Activated CD8-positive, alpha-beta memory T cell treated with anti-CD3 and anti-CD28 coated beads, Interleukin-2, amount 50 U/mL, for 48 hours (primary cell): Measurements from ENCODE around the gene PROCA1.

Source experiments
- DNase-seq: peaks from one replicate; pipeline ENCODE4 v3.0.0-alpha.2; 2020

Gene PROCA1

DNA sequence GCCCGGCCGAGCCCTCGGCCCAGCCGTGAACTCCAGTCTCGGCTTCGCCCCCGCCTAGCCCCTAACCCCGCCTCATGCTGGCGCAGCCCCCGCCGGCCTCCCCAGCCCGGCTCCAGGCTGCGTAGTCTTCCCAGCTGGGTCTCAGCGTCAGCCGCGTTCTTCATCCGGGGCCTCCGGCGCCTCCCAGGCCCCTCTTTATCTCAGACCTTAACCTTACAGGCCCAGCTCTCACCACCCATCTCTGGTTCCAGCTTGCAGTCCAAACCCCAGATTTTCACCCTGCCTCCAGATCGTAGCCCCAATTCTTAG lies at the start of gene PROCA1:
TSS of gene PROCA1 (minus strand) at position 166 of the 309 bp plus-strand sequence. CDS start 228 bp downstream, outside the sequence.
- DNase-seq: peak; percentile 74

- no peak for DNase-seq
These were observed 49.2 kb upstream of the PROCA1 start for GRCh38 chr17:28760601-28761562.

DNA sequence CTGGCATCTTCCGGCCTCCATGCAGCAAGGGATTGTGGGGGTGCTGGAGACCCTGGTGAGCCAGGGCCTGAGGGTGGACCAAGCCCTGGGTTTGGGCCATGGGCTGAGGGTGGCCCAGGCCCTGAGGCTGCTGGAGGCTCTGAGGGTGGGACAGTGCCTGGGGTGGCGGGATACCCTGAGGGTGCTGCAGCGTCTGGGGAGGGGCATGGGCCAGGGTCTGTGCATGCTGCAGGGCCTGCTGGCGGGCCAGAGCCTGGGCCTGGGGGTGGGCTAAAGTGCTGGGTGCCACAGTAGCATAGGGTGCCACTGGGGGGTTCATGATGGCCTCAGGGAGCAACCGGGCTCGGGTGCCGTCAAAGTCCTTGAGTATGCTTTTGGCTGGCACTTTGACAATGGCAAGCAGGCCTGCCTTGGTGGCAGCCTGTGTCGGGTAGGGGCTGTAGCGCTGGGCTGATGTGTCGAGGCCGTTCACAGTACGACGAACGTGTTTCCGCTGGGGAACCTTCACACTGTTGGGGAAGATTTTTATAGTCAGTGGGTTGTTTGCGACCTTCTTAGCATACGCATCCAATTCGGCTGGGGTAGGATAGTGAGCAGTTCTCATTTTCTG lies 47.7 kb upstream of the PROCA1 start:
- no peak for DNase-seq

GRCh38 chr17:28758411-28759121 lies 46.9 kb upstream of the PROCA1 start:
- no peak for DNase-seq

DNA sequence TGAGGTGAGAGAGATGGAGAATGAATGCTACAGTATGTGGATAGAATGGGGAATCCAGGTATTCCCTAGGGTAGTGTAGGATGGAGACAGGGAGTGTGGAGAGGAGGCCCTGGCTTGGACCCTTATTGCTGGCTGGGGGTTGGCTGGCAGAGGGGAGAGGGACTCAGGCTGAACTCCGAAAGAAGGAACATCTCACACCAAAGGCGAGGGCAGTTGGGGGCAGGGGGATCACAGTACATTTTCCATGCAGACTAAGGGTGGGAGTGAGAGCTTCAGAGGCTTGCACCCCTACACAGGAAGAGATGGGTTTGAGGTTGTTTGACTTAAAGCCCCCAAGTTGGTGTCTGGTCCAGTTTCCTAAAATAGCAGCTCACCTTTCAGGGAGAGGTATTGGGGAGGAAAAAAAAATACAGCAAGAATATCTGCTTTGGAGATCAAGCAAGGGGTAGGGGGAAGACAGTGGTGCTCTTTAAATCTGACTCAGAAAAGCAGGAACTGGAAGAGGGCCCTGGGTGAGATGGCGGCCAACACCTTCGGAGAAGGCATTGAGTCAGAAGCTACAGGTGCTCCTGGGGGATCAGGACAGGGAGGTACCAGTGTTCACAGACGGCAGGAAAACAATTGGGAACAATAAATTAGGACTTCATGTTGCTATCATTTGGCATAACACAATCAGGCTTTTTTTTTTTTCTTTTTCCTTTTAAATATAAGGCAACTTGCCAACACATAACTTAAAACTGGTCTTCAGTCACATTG lies 44.5 kb upstream of the PROCA1 start:
- no peak for DNase-seq

DNA sequence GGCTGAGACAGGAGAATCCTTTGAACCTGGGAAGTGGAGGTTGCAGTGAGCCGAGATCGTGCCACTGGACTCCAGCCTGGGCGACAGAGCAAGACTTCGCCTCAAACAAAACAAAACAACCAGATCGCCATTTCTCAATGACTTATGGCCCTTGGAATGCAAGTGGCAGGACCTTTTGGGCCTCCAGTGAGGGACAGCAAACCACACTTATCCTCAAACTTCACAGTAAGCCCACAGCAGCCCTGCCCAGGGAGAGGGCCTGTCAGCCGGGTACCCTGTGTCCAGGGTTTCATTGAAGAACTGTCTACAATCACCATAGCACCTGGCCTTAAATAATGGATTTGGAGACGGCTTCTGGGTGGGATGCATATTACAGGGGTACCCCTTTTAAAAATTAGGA lies 43.8 kb upstream of the PROCA1 start:
- DNase-seq: no peak

DNA sequence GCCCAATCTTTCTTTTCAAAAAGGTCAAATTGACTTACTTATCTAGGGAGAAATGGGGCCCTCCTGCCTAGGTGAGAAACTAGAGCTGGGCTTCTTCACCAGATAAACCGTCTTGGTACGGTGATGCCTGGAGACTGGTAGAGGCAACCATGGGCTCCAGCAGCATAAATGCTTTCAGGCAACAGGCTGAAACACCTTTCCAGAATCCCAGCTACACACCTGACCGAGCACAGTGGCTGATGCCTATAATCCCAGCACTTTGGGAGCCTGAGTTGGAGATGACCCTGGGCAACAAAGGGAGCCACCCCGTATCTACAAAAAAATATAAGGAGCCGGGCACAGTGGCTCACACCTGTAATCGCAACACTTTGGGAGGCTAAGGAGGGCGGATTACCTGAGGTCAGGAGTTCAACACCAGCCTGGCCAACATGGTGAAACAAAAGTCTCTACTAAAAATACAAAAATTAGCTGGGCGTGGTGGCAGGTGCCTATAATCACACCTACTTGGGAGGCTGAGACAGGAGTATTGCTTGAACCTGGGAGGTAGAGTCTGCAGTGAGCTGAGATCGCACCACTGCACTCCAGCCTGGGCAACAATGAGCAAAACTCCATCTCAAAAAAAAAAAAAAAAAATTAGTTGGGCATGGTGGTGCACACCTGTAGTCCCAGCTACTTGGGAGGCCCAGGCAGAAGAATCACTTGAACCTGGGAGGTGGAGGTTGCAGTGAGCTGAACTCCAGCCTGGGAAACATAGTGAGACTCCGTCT lies 40.1 kb upstream of the PROCA1 start:
- no peak for DNase-seq

- DNase-seq: peak; percentile 92
These were observed 38.7 kb upstream of the PROCA1 start for GRCh38 chr17:28750178-28751047.

- no peak for DNase-seq
These were observed 38.0 kb upstream of the PROCA1 start for GRCh38 chr17:28749516-28750177.

DNA sequence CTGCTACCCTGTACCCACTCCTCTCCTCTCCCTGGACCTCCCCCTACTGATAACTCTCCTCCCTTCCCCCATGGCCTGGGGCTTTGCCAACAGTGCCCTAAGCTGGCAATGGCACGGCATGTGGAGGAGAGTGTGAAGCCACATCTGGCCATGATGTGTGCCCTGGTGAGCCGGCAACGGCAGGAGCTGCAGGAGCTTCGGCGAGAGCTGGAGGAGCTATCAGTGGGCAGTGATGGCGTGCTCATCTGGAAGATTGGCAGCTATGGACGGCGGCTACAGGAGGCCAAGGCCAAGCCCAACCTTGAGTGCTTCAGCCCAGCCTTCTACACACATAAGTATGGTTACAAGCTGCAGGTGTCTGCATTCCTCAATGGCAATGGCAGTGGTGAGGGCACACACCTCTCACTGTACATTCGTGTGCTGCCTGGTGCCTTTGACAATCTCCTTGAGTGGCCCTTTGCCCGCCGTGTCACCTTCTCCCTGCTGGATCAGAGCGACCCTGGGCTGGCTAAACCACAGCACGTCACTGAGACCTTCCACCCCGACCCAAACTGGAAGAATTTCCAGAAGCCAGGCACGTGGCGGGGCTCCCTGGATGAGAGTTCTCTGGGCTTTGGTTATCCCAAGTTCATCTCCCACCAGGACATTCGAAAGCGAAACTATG lies 37.3 kb upstream of the PROCA1 start:
- DNase-seq: no peak

DNA sequence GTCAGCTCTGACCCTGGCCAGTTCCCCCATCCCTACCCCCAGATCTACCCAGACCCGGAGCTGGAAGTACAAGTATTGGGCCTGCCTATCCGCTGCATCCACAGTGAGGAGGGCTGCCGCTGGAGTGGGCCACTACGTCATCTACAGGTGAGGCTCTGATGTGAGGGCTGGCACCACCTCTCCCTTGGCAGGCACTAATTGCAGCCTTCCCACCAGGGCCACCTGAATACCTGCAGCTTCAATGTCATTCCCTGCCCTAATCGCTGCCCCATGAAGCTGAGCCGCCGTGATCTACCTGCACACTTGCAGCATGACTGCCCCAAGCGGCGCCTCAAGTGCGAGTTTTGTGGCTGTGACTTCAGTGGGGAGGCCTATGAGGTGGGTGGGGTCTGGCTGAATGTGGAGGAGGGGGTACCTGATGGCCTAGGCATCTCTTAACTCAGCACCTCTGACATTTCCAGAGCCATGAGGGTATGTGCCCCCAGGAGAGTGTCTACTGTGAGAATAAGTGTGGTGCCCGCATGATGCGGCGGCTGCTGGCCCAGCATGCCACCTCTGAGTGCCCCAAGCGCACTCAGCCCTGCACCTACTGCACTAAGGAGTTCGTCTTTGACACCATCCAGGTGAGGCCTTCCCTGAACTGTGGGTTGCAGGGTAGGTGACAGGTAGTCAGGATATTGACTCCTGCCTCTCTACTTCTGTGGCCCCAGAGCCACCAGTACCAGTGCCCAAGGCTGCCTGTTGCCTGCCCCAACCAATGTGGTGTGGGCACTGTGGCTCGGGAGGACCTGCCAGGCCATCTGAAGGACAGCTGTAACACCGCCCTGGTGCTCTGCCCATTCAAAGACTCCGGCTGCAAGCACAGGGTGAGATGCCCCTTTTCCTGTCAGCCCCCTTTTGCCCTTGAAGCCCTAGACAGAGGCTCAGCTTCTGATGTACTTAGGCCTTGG lies 36.4 kb upstream of the PROCA1 start:
- DNase-seq: no peak

- no peak for DNase-seq
These were observed 35.5 kb upstream of the PROCA1 start for GRCh38 chr17:28747051-28747691.

- no peak for DNase-seq
These were observed 34.9 kb upstream of the PROCA1 start for GRCh38 chr17:28746611-28747050.

- no peak for DNase-seq
These were observed 34.2 kb upstream of the PROCA1 start for GRCh38 chr17:28745786-28746411.

GRCh38 chr17:28744972-28745785 lies 33.5 kb upstream of the PROCA1 start:
- DNase-seq: no peak

- DNase-seq: peak; percentile 90
These were observed 32.6 kb upstream of the PROCA1 start for GRCh38 chr17:28744104-28744971.
